ENCODE results near the gene GAB1.

DNA sequence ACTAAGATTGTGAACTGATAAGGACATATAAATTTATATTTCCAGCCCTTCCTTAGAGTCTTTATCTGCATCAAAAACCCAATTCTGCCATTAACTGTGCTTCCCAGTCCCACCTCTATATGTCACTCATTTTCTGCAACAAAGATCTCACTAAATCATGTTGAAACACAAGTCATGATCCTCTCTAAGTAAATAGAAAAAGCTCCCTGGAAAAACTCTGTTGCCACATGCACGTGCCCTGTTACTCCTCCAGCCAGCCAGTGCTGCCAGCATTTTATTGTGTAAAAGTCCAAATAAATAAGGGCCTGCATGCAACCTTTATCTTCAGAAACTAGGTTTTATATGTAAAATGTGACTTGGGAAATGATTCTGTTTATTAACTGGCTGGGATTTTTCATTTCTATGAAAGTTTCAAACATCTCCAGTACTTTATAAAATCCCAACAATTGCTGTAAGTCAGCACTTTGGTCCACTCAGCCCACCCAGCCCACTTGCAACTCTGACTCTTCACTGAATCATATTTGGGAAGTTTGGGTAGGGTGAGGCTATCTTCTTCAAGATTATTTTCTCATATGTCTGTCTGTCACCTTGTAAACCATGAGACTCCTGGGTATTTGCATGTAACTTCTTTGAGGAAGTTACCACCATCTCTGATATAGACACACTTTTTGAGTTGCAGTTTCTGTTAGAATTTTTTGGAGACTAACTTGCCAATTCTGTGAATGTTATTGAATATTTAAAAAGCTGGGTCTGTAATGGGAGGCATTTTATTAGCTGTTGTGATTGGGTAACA lies 136.9 kb downstream of the GAB1 start:
- TF ChIP-seq ARNTL (CRISPR knock-in tag; IDR thresholded peaks at IDR 0.05; ENCODE audit: borderline replicate concordance, low read depth), result no peak
- no peak for TF ChIP-seq ZNF70 (CRISPR knock-in tag; IDR thresholded peaks at IDR 0.05)
- TF ChIP-seq ZFP30 (CRISPR knock-in tag; IDR thresholded peaks at IDR 0.05), result no peak
- TF ChIP-seq, protein P1, sequence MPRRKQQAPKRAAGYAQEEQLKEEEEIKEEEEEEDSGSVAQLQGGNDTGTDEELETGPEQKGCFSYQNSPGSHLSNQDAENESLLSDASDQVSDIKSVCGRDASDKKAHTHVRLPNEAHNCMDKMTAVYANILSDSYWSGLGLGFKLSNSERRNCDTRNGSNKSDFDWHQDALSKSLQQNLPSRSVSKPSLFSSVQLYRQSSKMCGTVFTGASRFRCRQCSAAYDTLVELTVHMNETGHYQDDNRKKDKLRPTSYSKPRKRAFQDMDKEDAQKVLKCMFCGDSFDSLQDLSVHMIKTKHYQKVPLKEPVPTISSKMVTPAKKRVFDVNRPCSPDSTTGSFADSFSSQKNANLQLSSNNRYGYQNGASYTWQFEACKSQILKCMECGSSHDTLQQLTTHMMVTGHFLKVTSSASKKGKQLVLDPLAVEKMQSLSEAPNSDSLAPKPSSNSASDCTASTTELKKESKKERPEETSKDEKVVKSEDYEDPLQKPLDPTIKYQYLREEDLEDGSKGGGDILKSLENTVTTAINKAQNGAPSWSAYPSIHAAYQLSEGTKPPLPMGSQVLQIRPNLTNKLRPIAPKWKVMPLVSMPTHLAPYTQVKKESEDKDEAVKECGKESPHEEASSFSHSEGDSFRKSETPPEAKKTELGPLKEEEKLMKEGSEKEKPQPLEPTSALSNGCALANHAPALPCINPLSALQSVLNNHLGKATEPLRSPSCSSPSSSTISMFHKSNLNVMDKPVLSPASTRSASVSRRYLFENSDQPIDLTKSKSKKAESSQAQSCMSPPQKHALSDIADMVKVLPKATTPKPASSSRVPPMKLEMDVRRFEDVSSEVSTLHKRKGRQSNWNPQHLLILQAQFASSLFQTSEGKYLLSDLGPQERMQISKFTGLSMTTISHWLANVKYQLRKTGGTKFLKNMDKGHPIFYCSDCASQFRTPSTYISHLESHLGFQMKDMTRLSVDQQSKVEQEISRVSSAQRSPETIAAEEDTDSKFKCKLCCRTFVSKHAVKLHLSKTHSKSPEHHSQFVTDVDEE (CRISPR knock-in tag; IDR thresholded peaks at IDR 0.05), result no peak
- TF ChIP-seq, protein P2, sequence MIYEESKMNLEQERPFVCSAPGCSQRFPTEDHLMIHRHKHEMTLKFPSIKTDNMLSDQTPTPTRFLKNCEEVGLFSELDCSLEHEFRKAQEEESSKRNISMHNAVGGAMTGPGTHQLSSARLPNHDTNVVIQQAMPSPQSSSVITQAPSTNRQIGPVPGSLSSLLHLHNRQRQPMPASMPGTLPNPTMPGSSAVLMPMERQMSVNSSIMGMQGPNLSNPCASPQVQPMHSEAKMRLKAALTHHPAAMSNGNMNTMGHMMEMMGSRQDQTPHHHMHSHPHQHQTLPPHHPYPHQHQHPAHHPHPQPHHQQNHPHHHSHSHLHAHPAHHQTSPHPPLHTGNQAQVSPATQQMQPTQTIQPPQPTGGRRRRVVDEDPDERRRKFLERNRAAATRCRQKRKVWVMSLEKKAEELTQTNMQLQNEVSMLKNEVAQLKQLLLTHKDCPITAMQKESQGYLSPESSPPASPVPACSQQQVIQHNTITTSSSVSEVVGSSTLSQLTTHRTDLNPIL (CRISPR knock-in tag; IDR thresholded peaks at IDR 0.05; ENCODE audit: low read depth), result no peak
- TF ChIP-seq BACH2 (CRISPR knock-in tag; IDR thresholded peaks at IDR 0.05; ENCODE audit: borderline replicate concordance), result no peak
- TF ChIP-seq TOX (CRISPR knock-in tag; IDR thresholded peaks at IDR 0.05; ENCODE audit: borderline replicate concordance), result no peak
- TF ChIP-seq, protein P3, sequence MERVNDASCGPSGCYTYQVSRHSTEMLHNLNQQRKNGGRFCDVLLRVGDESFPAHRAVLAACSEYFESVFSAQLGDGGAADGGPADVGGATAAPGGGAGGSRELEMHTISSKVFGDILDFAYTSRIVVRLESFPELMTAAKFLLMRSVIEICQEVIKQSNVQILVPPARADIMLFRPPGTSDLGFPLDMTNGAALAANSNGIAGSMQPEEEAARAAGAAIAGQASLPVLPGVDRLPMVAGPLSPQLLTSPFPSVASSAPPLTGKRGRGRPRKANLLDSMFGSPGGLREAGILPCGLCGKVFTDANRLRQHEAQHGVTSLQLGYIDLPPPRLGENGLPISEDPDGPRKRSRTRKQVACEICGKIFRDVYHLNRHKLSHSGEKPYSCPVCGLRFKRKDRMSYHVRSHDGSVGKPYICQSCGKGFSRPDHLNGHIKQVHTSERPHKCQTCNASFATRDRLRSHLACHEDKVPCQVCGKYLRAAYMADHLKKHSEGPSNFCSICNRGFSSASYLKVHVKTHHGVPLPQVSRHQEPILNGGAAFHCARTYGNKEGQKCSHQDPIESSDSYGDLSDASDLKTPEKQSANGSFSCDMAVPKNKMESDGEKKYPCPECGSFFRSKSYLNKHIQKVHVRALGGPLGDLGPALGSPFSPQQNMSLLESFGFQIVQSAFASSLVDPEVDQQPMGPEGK (CRISPR knock-in tag; IDR thresholded peaks at IDR 0.05; ENCODE audit: borderline replicate concordance), result no peak
